Breast epithelium (tissue), 3 donors: ENCODE measurements around the gene TMEM178A.

Experiments used
- POLR2A ChIP-seq: fragments of 450-650 bp; IDR thresholded peaks from one replicate; pipeline ENCODE4 v1.6.1; 2016; ENCODE audit warnings: antibody characterized with exemption, mild to moderate bottlenecking, moderate library complexity
- POLR2AphosphoS5 ChIP-seq, 3 donors: sonication (generic); formaldehyde crosslinking; IDR thresholded peaks; one replicate each; pipeline ENCODE4 v1.6.1; 2017; ENCODE audit warnings: antibody characterized with exemption in 3 of 3
- TF ChIP-seq, protein P1 (sequence below), 3 donors: fragments of 450-650 bp; IDR thresholded peaks; one replicate each; pipeline ENCODE4 v1.5.1; 2016 to 2017; ENCODE audit warnings: antibody characterized with exemption in 3 of 3, mild to moderate bottlenecking in 3 of 3, moderate library complexity in 3 of 3

DNA sequence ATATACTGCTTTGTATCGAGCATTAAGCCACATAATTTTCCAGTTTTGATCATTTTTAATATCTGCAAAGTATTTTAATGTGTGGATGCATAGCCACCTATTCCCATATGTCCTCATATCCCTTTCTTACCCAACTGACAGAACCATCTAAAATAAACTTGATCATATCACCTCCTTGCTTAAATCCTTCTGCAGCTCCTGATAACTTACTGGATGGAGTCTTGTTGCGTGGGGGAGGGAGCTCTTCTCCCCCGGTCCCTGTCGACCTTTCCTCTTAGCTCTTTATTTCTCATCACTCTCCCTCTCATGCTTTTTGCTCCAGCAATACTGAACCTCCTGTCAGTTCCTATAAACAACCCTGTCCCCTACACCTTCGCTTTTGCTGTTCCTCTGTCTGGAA is 18.7 kb downstream of the TMEM178A start:
- TF ChIP-seq, protein P1, sequence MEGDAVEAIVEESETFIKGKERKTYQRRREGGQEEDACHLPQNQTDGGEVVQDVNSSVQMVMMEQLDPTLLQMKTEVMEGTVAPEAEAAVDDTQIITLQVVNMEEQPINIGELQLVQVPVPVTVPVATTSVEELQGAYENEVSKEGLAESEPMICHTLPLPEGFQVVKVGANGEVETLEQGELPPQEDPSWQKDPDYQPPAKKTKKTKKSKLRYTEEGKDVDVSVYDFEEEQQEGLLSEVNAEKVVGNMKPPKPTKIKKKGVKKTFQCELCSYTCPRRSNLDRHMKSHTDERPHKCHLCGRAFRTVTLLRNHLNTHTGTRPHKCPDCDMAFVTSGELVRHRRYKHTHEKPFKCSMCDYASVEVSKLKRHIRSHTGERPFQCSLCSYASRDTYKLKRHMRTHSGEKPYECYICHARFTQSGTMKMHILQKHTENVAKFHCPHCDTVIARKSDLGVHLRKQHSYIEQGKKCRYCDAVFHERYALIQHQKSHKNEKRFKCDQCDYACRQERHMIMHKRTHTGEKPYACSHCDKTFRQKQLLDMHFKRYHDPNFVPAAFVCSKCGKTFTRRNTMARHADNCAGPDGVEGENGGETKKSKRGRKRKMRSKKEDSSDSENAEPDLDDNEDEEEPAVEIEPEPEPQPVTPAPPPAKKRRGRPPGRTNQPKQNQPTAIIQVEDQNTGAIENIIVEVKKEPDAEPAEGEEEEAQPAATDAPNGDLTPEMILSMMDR (IDR thresholded peaks at IDR 0.05) = no peak
- TF ChIP-seq POLR2A (no peak), POLR2AphosphoS5 (IDR thresholded peaks at IDR 0.05) (no peak)
